Measurements from ENCODE around the gene CREB3L2. TPM values are rescaled to one million over a fixed set of nuclear protein-coding genes. Genes with fewer than 3 reads are reported as not detected.
"Not testable (repeated sequence)": the region's sequence is repeated elsewhere in the genome, so short reads cannot be mapped to it uniquely, and the experiment has no call there.

Gene CREB3L2
- total RNA-seq, 4 donors from 2014 or later = 7.9 to 19.1 (median 11.7) TPM

DNA sequence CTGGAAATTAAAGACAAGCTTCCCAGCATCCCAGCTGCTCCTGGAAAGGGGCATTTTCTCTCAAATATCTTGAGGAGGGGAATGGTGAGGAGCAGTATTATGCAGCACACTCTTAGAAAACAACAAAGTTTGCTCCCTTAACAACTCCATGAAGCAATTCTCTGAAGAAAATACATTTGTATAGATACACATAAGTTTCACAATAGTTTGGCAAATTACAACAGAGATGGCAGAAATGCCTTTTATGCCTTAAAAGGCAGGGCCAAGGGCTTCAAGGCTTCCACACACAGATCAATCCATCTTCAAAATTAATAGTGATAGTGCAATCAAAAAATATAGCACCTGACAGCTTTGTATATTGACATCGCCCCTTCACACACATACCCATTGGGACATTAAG, 167.3 kb downstream of the CREB3L2 start:
- no peak for TF ChIP-seq POLR2A (IDR thresholded peaks at IDR 0.05)
- TF ChIP-seq, protein P1, sequence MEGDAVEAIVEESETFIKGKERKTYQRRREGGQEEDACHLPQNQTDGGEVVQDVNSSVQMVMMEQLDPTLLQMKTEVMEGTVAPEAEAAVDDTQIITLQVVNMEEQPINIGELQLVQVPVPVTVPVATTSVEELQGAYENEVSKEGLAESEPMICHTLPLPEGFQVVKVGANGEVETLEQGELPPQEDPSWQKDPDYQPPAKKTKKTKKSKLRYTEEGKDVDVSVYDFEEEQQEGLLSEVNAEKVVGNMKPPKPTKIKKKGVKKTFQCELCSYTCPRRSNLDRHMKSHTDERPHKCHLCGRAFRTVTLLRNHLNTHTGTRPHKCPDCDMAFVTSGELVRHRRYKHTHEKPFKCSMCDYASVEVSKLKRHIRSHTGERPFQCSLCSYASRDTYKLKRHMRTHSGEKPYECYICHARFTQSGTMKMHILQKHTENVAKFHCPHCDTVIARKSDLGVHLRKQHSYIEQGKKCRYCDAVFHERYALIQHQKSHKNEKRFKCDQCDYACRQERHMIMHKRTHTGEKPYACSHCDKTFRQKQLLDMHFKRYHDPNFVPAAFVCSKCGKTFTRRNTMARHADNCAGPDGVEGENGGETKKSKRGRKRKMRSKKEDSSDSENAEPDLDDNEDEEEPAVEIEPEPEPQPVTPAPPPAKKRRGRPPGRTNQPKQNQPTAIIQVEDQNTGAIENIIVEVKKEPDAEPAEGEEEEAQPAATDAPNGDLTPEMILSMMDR (IDR thresholded peaks at IDR 0.05) = no peak
- intact Hi-C loops (cut with DNase I; ENCODE audit: low total_unique reads) = no loop called here
- DNase-seq (ENCODE audit: low spot score in 2 of 2) = no peak
- H3K4me3 ChIP-seq (ENCODE audit: low read depth, poor library complexity, severe bottlenecking) = no peak overlapping the region
- WGBS, 2 donors = 96 to 98% methylated on average over 1 of the region's 1 CpG

DNA sequence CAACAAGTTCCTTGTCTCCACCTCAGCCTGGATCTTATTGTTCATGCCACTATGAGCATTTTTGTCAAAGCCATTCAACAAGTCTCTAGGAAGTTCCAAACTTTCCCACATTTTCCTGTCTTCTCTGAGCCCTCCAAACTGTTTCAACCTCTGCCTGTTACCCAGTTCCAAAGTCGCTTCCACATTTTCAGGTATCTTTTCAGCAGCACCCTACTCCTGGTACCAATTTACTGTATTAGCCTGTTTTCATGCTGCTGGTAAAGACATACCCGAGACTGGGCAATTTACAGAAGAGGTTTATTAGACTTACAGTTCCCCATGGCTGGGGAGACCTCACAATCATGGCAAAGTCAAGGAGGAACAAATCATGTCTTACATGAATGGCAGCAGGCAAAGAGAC, 168.9 kb downstream of the CREB3L2 start:
- DNase-seq (ENCODE audit: low spot score in 2 of 2); H3K4me3 ChIP-seq (ENCODE audit: low read depth, poor library complexity, severe bottlenecking); intact Hi-C loops (cut with DNase I; ENCODE audit: low total_unique reads): not testable (repeated sequence)
- WGBS, 2 donors = 93 to 94% methylated on average over 2 of the region's 2 CpGs

DNA sequence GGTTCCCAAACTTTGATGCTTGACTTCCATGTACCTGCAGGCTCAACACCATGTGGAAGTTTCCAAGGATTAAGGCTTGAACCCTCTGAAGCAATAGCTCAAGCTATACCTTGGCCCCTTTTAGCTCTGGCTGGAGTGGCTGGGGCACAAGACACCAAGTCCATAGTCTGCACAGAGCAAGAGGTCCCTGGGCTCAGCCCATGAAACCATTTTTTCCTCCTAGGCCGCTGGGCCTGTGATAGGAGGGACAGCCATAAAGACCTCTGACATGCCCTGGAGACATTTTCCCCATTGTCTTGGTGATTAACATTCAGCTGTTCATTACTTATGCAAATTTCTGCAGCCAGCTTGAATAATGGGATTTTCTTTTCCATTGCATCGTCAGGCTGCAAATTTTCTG, 169.5 kb downstream of the CREB3L2 start:
- 95 to 98% methylated on average over 2 of the region's 2 CpGs for WGBS, 2 donors
- intact Hi-C loops (cut with DNase I; ENCODE audit: low total_unique reads) = no loop called here
- H3K4me3 ChIP-seq (ENCODE audit: low read depth, poor library complexity, severe bottlenecking) = no peak overlapping the region
- DNase-seq (ENCODE audit: low spot score in 2 of 2) = no peak
- TF ChIP-seq, protein P1 (IDR thresholded peaks at IDR 0.05) = no peak
- no peak for TF ChIP-seq POLR2A (IDR thresholded peaks at IDR 0.05)

DNA sequence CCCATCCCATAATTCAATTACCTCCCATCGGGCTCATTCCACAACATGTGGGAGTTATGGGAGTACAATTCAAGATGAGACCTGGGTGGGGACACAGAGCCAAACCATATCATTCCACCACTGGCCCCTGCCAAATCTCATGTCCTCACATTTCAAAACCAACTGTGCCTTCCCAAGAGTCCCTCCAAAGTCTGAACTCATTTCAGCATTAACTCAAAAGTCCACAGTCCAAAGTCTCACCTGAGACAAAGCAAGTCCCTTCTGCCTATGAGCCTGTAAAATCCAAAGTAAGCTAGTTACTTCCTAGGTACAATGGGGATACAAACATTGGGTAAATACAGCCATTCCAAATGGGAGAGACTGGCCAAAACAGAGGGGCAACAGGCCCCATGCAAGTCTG, 170.3 kb downstream of the CREB3L2 start:
- WGBS, 2 donors = 94 to 96% methylated on average over 1 of the region's 1 CpG
- intact Hi-C loops (cut with DNase I; ENCODE audit: low total_unique reads); H3K4me3 ChIP-seq (ENCODE audit: low read depth, poor library complexity, severe bottlenecking); DNase-seq (ENCODE audit: low spot score in 2 of 2): not testable (repeated sequence)

DNA sequence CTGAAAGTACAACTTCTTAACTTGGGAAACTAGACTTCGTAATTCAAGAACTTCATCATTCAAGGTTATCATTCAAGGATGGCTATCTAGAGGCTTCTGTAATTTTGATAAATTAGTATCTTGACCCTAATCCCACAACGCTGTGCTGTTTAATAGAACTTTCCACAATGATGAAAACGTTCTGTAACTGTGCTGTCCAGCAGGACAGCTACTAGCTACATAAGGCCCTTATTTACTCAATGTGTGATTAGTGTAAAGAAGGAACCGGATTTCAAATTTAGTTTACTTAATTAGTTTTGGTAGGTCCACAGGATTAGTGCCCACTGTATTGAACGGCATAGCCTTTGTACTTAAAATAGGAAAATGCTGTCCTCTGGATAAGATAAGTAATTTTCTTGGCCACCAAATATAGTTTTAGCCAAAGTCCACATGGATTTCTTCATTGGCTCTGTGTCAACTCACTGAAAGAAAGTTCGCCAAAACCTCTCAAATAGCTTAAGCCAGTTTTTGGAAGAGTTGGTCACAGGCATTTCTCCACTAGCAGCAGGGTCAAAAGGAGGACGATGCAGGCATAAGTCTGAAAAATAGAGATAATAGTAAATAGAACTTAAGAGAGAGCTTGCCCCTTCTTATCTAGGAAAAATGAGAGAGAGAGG, 172.4 kb downstream of the CREB3L2 start:
- H3K4me3 ChIP-seq (ENCODE audit: low read depth, poor library complexity, severe bottlenecking) = no peak overlapping the region
- TF ChIP-seq POLR2A (IDR thresholded peaks at IDR 0.05) = no peak
- no peak for DNase-seq (ENCODE audit: low spot score in 2 of 2)
- WGBS, 2 donors = 74% methylated on average over 7 of the region's 7 CpGs
- intact Hi-C loops (cut with DNase I; ENCODE audit: low total_unique reads) = no loop called here

DNA sequence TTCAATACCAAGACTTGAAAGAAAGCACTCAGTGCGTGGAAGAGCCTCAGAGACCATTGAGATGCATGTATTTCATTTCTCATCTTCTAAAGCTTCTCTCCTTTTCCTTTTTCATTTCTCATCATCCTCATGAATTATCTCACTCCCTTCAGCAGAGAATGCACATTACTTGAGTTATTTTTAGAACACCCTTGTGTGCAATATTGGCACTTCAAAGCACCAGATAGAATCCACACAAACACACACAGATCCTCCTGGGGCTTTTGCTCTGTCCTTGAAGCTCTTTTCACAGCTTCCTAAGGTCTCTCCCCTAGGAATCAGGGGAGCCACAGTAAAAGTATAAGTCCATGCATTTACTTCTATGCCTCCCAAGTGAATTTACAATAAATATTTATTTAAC, 173.4 kb downstream of the CREB3L2 start:
- intact Hi-C loops (cut with DNase I; ENCODE audit: low total_unique reads) = no loop called here
- 88 to 94% methylated on average over 1 of the region's 1 CpG for WGBS, 2 donors
- H3K4me3 ChIP-seq (ENCODE audit: low read depth, poor library complexity, severe bottlenecking) = no peak overlapping the region
- no peak for DNase-seq (ENCODE audit: low spot score in 2 of 2)
- TF ChIP-seq, protein P1 (IDR thresholded peaks at IDR 0.05) = no peak
- TF ChIP-seq POLR2A (IDR thresholded peaks at IDR 0.05) = no peak

DNA sequence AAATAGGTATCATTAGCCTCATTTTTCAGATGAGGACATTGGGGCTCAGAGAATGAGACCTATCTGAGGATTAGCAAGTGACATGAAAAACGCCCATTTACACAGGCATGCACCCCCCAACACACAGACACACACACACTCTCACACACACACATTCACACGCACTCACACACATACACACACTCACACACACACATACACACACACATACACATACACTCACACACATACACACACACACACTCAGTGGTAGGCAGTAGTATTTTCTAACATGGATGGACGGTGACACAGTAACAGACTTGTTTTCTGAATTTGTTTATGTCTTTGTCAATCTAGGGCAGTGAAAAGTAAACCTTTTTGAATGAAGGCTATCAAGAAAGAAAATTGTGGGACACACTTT, 176.4 kb downstream of the CREB3L2 start:
- intact Hi-C loops (cut with DNase I; ENCODE audit: low total_unique reads) = no loop called here
- H3K4me3 ChIP-seq (ENCODE audit: low read depth, poor library complexity, severe bottlenecking) = no peak overlapping the region
- TF ChIP-seq, protein P1 (IDR thresholded peaks at IDR 0.05) = no peak
- no peak for TF ChIP-seq POLR2A (IDR thresholded peaks at IDR 0.05)

More for the DNA sequence above, 176.4 kb downstream of the CREB3L2 start:
- WGBS, 2 donors = 87% methylated on average over 3 of the region's 3 CpGs
- DNase-seq (ENCODE audit: low spot score in 2 of 2) = no peak

Other genes with a start within 250 kb of the CREB3L2 start
- 1 to 10 TPM in 3 of 4 donors, under 1 TPM in 1; 0.34 to 2.1 (median 1.3) TPM for gene DGKI, start 155.1 kb downstream of the CREB3L2 start, total RNA-seq
- under 1 TPM in 1 of 4 donors, not detected in 3; 0.10 TPM for gene AKR1D1, start 74.4 kb upstream of the CREB3L2 start, total RNA-seq

All from lower leg skin (tissue), 4 donors.